Measurements from ENCODE around the gene WDR53.

The WDR53 gene

DNA sequence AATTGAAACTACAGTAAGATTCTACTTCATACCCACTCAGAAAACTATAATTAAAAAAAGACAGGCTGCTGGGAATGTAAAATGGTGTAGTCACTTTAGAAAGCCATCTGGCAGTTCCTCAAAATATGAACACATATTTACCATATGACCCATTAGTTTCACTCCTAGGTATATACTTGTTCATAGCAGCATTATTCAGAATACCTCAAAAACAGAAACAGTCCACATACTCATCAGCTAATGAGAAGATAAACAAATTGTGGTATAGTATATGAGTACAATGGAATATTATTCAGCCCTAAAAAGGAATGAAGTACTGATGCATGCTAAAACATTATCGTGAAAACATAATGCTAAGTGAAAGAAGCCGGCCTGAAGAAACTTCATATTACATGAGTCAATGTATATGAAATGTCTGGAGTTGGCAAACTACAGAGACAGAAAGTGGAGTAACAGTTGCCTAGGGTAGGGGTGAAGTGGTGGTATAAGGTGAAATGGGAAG lies 23.8 kb downstream of the WDR53 start:
- TF ChIP-seq, protein P1, sequence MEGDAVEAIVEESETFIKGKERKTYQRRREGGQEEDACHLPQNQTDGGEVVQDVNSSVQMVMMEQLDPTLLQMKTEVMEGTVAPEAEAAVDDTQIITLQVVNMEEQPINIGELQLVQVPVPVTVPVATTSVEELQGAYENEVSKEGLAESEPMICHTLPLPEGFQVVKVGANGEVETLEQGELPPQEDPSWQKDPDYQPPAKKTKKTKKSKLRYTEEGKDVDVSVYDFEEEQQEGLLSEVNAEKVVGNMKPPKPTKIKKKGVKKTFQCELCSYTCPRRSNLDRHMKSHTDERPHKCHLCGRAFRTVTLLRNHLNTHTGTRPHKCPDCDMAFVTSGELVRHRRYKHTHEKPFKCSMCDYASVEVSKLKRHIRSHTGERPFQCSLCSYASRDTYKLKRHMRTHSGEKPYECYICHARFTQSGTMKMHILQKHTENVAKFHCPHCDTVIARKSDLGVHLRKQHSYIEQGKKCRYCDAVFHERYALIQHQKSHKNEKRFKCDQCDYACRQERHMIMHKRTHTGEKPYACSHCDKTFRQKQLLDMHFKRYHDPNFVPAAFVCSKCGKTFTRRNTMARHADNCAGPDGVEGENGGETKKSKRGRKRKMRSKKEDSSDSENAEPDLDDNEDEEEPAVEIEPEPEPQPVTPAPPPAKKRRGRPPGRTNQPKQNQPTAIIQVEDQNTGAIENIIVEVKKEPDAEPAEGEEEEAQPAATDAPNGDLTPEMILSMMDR (IDR thresholded peaks at IDR 0.05; ENCODE audit: insufficient read depth, low read length, poor library complexity, severe bottlenecking): no peak
- no peak for DNase-seq (ENCODE audit: extremely low read depth, insufficient read length)
- H3K36me3 ChIP-seq (ENCODE audit: control insufficient read depth, insufficient read depth, low read length): no peaks in the 10 kb centered on the region
- H3K4me3 ChIP-seq (replicated peaks; ENCODE audit: low read depth, low read length): no peak overlapping the region
- H3K27me3 ChIP-seq (replicated peaks; ENCODE audit: control insufficient read depth, insufficient read depth, low read length): no peaks in the 10 kb centered on the region

DNA sequence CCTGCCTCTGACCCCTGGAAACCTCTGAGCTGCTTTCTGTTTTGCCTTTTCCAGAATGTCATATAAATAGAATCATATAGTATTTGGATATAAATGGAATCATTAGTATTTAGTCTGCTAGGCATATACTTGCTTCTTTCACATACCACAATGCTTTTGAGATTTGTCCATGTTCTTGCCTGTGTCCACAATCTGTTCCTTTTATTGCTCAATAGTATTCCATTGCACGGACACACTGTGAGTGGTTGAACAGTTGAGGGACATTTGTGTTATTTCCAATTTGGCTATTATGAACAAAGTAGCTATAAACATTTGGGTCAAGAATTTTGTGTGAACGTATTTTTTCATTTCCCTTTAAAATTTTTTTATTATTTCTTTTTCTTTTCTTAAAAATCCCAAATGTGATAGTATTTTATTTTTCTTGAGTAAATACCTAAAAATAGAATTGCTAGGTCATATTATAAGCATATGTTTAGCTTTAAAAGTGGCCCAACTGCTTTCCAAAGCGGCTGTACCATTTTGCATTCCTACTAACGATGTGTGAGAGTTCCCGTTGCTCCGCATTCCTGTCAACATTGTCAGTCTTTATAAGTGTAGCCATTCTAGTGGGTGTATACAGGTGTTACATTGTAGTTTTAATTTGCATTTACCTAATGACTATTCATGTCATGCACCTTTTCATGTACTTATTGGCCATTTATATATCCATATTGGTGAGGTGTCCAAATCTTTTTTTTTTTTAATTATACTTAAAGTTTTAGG lies 26.5 kb downstream of the WDR53 start:
- H3K36me3 ChIP-seq (ENCODE audit: control insufficient read depth, insufficient read depth, low read length): no peaks in the 10 kb centered on the region
- H3K4me3 ChIP-seq (replicated peaks; ENCODE audit: low read depth, low read length): no peak overlapping the region
- no peak for DNase-seq (ENCODE audit: extremely low read depth, insufficient read length)
- H3K27me3 ChIP-seq (replicated peaks; ENCODE audit: control insufficient read depth, insufficient read depth, low read length): no peaks in the 10 kb centered on the region
- TF ChIP-seq, protein P1 (IDR thresholded peaks at IDR 0.05; ENCODE audit: insufficient read depth, low read length, poor library complexity, severe bottlenecking): no peak

DNA sequence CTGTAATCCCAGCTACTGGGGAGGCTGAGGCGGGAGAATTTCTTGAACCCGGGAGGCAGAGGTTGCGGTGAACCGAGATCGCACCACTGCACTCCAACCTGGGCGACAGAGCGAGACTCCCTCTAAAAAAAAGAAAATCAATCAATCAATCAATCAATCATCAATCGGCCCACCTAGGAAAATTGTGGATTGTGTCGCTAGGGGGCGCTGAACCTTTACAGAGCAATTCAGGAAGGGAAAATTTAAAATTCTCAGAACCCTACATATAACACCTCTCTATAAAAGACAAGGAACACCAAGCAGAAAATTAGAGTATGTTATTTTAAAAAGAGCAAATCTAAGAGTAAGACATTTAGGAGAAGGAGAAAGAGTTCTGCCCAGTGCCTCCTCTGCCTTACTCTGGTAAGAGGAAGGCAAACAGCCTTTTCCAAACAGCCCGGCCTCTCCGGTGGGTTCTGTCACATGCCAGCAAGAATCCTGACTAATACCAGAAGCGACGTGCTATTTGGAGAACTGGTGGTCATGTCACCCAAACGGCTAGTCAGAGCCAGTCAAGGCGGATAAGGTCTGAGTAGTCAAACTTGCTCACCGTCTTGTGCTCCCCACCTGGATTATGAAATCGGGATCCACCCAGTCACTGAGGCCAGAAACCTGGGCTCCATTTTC lies 30.9 kb downstream of the WDR53 start:
- DNase-seq (ENCODE audit: extremely low read depth, insufficient read length): no peak
- TF ChIP-seq, protein P1 (IDR thresholded peaks at IDR 0.05; ENCODE audit: insufficient read depth, low read length, poor library complexity, severe bottlenecking): peak; percentile 72
- H3K4me3 ChIP-seq (replicated peaks; ENCODE audit: low read depth, low read length): no peak overlapping the region
- H3K27me3 ChIP-seq (replicated peaks; ENCODE audit: control insufficient read depth, insufficient read depth, low read length): no peaks in the 10 kb centered on the region
- H3K36me3 ChIP-seq (ENCODE audit: control insufficient read depth, insufficient read depth, low read length): no peaks in the 10 kb centered on the region

- DNase-seq (ENCODE audit: extremely low read depth, insufficient read length): no peak
- no peaks in the 10 kb centered on the region for H3K36me3 ChIP-seq (ENCODE audit: control insufficient read depth, insufficient read depth, low read length)
- no peak overlapping the region for H3K4me3 ChIP-seq (replicated peaks; ENCODE audit: low read depth, low read length)
- no peaks in the 10 kb centered on the region for H3K27me3 ChIP-seq (replicated peaks; ENCODE audit: control insufficient read depth, insufficient read depth, low read length)
- TF ChIP-seq, protein P1 (IDR thresholded peaks at IDR 0.05; ENCODE audit: insufficient read depth, low read length, poor library complexity, severe bottlenecking): no peak
These were observed 35.1 kb downstream of the WDR53 start for GRCh38 chr3:196533260-196533681.

GRCh38 chr3:196531418-196531817 lies 36.9 kb downstream of the WDR53 start:
- no peaks in the 10 kb centered on the region for H3K27me3 ChIP-seq (replicated peaks; ENCODE audit: control insufficient read depth, insufficient read depth, low read length)
- H3K4me3 ChIP-seq (replicated peaks; ENCODE audit: low read depth, low read length): no peak overlapping the region
- DNase-seq (ENCODE audit: extremely low read depth, insufficient read length): no peak
- H3K36me3 ChIP-seq (ENCODE audit: control insufficient read depth, insufficient read depth, low read length): no peaks in the 10 kb centered on the region
- TF ChIP-seq, protein P1 (IDR thresholded peaks at IDR 0.05; ENCODE audit: insufficient read depth, low read length, poor library complexity, severe bottlenecking): no peak

Measured in GM06990 (cell line).